Measurements from ENCODE around the gene PIGW. TPM values are rescaled to one million over a fixed set of nuclear protein-coding genes. Genes with fewer than 3 reads are reported as not detected.

The PIGW gene
- total and polyA plus RNA-seq, 10 of the 15 experiments (the other 5 are each of a cell fraction or from before 2014, with no cell fraction given) = 6.0 to 31.5 (median 13.8) TPM

DNA sequence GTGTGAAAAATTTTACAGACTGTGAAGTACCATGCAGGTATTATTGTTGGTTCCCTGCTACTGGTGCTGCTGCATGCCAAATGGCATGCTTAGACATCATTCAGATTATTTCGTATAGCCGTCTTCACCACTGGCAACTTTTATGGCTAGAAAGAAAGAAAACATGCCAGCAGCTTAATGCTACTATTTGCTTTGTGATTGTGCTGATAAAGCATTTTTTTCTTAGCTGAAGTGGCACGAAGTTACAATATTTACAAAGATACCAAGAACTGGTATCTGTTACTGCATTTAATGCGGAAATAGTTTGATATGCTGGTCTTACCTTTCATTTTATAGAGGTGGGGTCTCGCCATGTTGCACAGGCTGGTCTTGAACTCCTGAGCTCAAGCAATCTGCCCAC lies 40.1 kb upstream of the PIGW start (continued):
- no peak for TF ChIP-seq BCL11A (IDR thresholded peaks at IDR 0.05; ENCODE audit: low read depth, low read length)
- TF ChIP-seq, protein P1, sequence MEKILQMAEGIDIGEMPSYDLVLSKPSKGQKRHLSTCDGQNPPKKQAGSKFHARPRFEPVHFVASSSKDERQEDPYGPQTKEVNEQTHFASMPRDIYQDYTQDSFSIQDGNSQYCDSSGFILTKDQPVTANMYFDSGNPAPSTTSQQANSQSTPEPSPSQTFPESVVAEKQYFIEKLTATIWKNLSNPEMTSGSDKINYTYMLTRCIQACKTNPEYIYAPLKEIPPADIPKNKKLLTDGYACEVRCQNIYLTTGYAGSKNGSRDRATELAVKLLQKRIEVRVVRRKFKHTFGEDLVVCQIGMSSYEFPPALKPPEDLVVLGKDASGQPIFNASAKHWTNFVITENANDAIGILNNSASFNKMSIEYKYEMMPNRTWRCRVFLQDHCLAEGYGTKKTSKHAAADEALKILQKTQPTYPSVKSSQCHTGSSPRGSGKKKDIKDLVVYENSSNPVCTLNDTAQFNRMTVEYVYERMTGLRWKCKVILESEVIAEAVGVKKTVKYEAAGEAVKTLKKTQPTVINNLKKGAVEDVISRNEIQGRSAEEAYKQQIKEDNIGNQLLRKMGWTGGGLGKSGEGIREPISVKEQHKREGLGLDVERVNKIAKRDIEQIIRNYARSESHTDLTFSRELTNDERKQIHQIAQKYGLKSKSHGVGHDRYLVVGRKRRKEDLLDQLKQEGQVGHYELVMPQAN (conservative IDR thresholded peaks at IDR 0.05) = no peak

DNA sequence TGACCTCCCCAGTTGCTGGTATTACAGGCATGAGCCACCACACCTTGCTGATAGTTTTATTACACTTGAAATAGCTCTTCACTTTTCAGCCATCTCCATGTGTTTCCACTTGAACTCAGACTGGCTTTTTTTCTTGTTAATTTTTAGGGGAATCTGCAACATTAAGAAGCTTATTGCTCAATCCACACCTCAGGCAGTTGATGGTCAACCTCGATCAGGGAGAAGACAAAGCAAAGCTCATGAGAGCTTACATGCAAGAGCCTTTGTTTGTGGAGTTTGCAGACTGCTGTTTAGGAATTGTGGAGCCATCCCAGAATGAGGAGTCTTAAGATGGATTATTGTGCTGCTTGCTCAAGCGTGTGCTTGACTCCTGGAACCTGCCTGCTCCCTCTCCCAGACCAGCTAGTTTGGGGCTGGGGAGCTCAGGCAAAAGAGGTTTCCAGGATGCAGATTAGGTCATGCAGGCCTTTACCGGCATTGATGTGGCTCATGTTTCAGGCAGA lies 39.7 kb upstream of the PIGW start:
- ChIA-PET CTCF (interaction anchor here (1.1 to 1.6 kb wide), 2 partner anchors 12 to 39 kb away, joined by 4 to 5 read pairs; partner anchors contain the start of genes MYO19 and PIGW), RAD21 (ENCODE audit: unreplicated experiment) (no interaction called here), SMC1A (ENCODE audit: uncharacterized antibody, unreplicated experiment) (interaction anchor here (1.4 kb wide), 1 partner anchor 107 kb away, joined by 3 read pairs; no protein-coding TSS in a partner anchor), POLR2A (no interaction called here)
- peaks cover 11 to 31% of the 10 kb centered on the region in 2 experiments for H3K36me3 ChIP-seq (ENCODE audit: control insufficient read depth in 2 of 2, insufficient read depth in 2 of 2, low read length in 1 of 2)
- H2AFZ ChIP-seq (ENCODE audit: control insufficient read depth, low read depth, low read length) = no peak overlapping the region
- H3K9me3 ChIP-seq (replicated peaks; ENCODE audit: control insufficient read depth, insufficient read depth, low read length) = no peaks in the 10 kb centered on the region
- H3K79me2 ChIP-seq (ENCODE audit: control insufficient read depth, insufficient read depth, low read length) = no peaks in the 10 kb centered on the region; the same call in none of the 2 replicates
- H3K27me3 ChIP-seq (replicated peaks in 1 of 2; ENCODE audit: control insufficient read depth in 2 of 2, insufficient read depth in 2 of 2, low read length in 1 of 2) = no peaks in the 10 kb centered on the region
- no peaks in the 10 kb centered on the region for H4K20me1 ChIP-seq (ENCODE audit: control insufficient read depth, insufficient read depth)
- H3K4me3 ChIP-seq = no peak overlapping the region
- H3K4me1 ChIP-seq (ENCODE audit: control insufficient read depth, insufficient read depth, low read length) = no peaks in the 10 kb centered on the region
- no TSS peak for BruUV-seq (replicated peaks)
- H3K4me2 ChIP-seq (ENCODE audit: control insufficient read depth, insufficient read depth) = no peak overlapping the region
- H3K27ac ChIP-seq (ENCODE audit: control insufficient read depth, insufficient read depth) = no peak overlapping the region
- WGBS (ENCODE audit: insufficient coverage, insufficient replicate concordance, low lambda C conversion rate, missing lambda C conversion rate) = 79% methylated on average over 3 of the region's 3 CpGs
- no peak overlapping the region for H3K9ac ChIP-seq (ENCODE audit: control insufficient read depth, insufficient read depth, low read length)
- ATAC-seq = no peak
- in situ Hi-C loops (cut with MboI) (loop anchor here (25.0 kb wide), 1 partner anchor 358 kb away; no protein-coding TSS in a partner anchor), intact Hi-C loops (cut with micrococcal nuclease; ENCODE audit: unreplicated experiment) (no loop called here)
- no peak for FAIRE-seq
- TF ChIP-seq BCL11A (IDR thresholded peaks at IDR 0.05; ENCODE audit: low read depth, low read length) = no peak
- TF ChIP-seq SKIL (IDR thresholded peaks at IDR 0.05; ENCODE audit: low read depth, poor library complexity, severe bottlenecking) = no peak
- no peak for TF ChIP-seq RCOR1 (conservative IDR thresholded peaks at IDR 0.05; ENCODE audit: low read depth, low read length)
- TF ChIP-seq ZSCAN29 (IDR thresholded peaks at IDR 0.05) = no peak
- TF ChIP-seq PAX5 (IDR thresholded peaks at IDR 0.05; ENCODE audit: borderline replicate concordance, low read depth, low read length) = no peak
- no peak for TF ChIP-seq TCF3 (IDR thresholded peaks at IDR 0.05; ENCODE audit: borderline replicate concordance, insufficient read depth, low read depth, low read length)
- TF ChIP-seq, protein P2, sequence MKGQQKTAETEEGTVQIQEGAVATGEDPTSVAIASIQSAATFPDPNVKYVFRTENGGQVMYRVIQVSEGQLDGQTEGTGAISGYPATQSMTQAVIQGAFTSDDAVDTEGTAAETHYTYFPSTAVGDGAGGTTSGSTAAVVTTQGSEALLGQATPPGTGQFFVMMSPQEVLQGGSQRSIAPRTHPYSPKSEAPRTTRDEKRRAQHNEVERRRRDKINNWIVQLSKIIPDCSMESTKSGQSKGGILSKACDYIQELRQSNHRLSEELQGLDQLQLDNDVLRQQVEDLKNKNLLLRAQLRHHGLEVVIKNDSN (IDR thresholded peaks at IDR 0.05; ENCODE audit: borderline replicate concordance, extremely low read length, insufficient read depth, low read depth, low read length) = no peak
- TF ChIP-seq RFX5 (IDR thresholded peaks at IDR 0.05; ENCODE audit: low read depth, low read length) = no peak
- no peak for TF ChIP-seq ZBED1 (IDR thresholded peaks at IDR 0.05; ENCODE audit: borderline replicate concordance)
- TF ChIP-seq NFYB (IDR thresholded peaks at IDR 0.05; ENCODE audit: insufficient read depth, low read depth, low read length) = no peak
- TF ChIP-seq CREM (IDR thresholded peaks at IDR 0.05; ENCODE audit: low read depth) = no peak
- no peak for TF ChIP-seq PBX3 (IDR thresholded peaks at IDR 0.05; ENCODE audit: insufficient replicate concordance, low read depth, low read length)
- no peak for DNase-seq (ENCODE audit: low read depth, low spot score)
